MM.1S (cell line): ENCODE results near the gene MSLN.

ENCODE experiments used
- DNase-seq: peaks from one replicate; pipeline ENCODE4 v3.0.0-alpha.2; 2015
- H2AFZ ChIP-seq: fragments of 300-600 bp; sonication (generic); 2 replicates; pipeline ENCODE4 v1.6.0; 2016; ENCODE audit warnings: antibody characterized with exemption, low read length
- H3F3A ChIP-seq: fragments of 300-600 bp; sonication (generic); 2 replicates; pipeline ENCODE4 v1.6.1; 2016; ENCODE audit warnings: mild to moderate bottlenecking, antibody characterized with exemption, low read length, moderate library complexity, mixed read lengths; ENCODE audit not compliant: insufficient read depth
- H3K27ac ChIP-seq: fragments of 300-600 bp; sonication (generic); 2 replicates; pipeline ENCODE4 v1.5.1; 2016; ENCODE audit warnings: mild to moderate bottlenecking, low read length
- H3K27me3 ChIP-seq: fragments of 300-600 bp; sonication (generic); replicated peaks from 2 replicates; pipeline ENCODE4 v1.6.0; 2016; ENCODE audit warnings: low read length; ENCODE audit not compliant: insufficient read depth
- H3K36me3 ChIP-seq: fragments of 300-600 bp; sonication (generic); replicated peaks from 2 replicates; pipeline ENCODE4 v1.6.1; 2016; ENCODE audit warnings: mild to moderate bottlenecking, low read length, mixed read lengths; ENCODE audit not compliant: insufficient read depth
- H3K4me1 ChIP-seq: fragments of 300-600 bp; sonication (generic); 2 replicates; pipeline ENCODE4 v1.6.1; 2016; ENCODE audit warnings: low read length, mixed read lengths
- H3K4me2 ChIP-seq: fragments of 300-600 bp; sonication (generic); 2 replicates; pipeline ENCODE4 v1.6.0; 2016; ENCODE audit warnings: low read depth, low read length
- H3K4me3 ChIP-seq: fragments of 300-600 bp; sonication (generic); 2 replicates; pipeline ENCODE4 v1.5.1; 2016; ENCODE audit warnings: low read length, mixed read lengths
- H3K79me2 ChIP-seq: fragments of 300-600 bp; sonication (generic); 2 replicates; pipeline ENCODE4 v1.6.1; 2016; ENCODE audit warnings: mixed run types, low read length, mixed read lengths
- H3K9ac ChIP-seq: fragments of 300-600 bp; sonication (generic); 2 replicates; pipeline ENCODE4 v1.6.1; 2016; ENCODE audit warnings: low read length, mixed read lengths
- H3K9me2 ChIP-seq: fragments of 300-600 bp; sonication (generic); replicated peaks from 2 replicates; pipeline ENCODE4 v1.6.1; 2016; ENCODE audit warnings: mild to moderate bottlenecking, low read length, mixed read lengths; ENCODE audit not compliant: insufficient read depth
- H3K9me3 ChIP-seq: fragments of 300-600 bp; sonication (generic); replicated peaks from 2 replicates; pipeline ENCODE4 v1.6.1; 2016; ENCODE audit warnings: mild to moderate bottlenecking, low read length, mixed read lengths; ENCODE audit not compliant: insufficient read depth
- H4K20me1 ChIP-seq: fragments of 300-600 bp; sonication (generic); 2 replicates; pipeline ENCODE4 v1.6.1; 2016; ENCODE audit warnings: mild to moderate bottlenecking, low read length, moderate library complexity, mixed read lengths; ENCODE audit not compliant: insufficient read depth
- CTCF ChIP-seq: fragments of 300-600 bp; sonication (generic); IDR thresholded peaks from 2 replicates; pipeline ENCODE4 v1.5.1; 2016; ENCODE audit warnings: antibody characterized with exemption, low read length, mixed read lengths
- EZH2 ChIP-seq: fragments of 300-600 bp; sonication (generic); optimal IDR thresholded peaks from 2 replicates; pipeline ENCODE3; 2017; ENCODE audit warnings: low read depth, mild to moderate bottlenecking, antibody characterized with exemption, low read length, mixed read lengths
- EZH2phosphoT487 ChIP-seq: fragments of 300-600 bp; sonication (generic); IDR thresholded peaks from 2 replicates; pipeline ENCODE4 v1.6.1; 2018; ENCODE audit warnings: antibody characterized with exemption, low read length

The MSLN gene

GRCh38 chr16:728131-728889 lies 32.2 kb upstream of the MSLN start:
- Histone ChIP-seq H3K4me2 (peak overlapping the region; percentile 52), H3K9ac (no peak overlapping the region), H4K20me1 (no peaks in the 10 kb centered on the region)

GRCh38 chr16:728890-729744 lies 31.4 kb upstream of the MSLN start:
- Histone ChIP-seq H3K27me3 (no peaks in the 10 kb centered on the region), H3K9me3 (no peaks in the 10 kb centered on the region), H3K27ac (no peak overlapping the region), H3K9me2 (no peaks in the 10 kb centered on the region), H3K9ac (no peak overlapping the region), H3K36me3 (no peaks in the 10 kb centered on the region), H3K4me2 (no peak overlapping the region), H3K4me1 (no peaks in the 10 kb centered on the region; the same call in 1 of the 2 replicates), H4K20me1 (no peaks in the 10 kb centered on the region), H3K79me2 (no peaks in the 10 kb centered on the region), H2AFZ (no peak overlapping the region), H3F3A (peaks cover 13% of the 10 kb centered on the region; the same call in 1 of the 2 replicates), H3K4me3 (no peak overlapping the region)
- TF ChIP-seq EZH2 = no peak
- no peak for TF ChIP-seq EZH2phosphoT487
- no peak for TF ChIP-seq CTCF
- no peak for DNase-seq

More at GRCh38 chr16:728131-728889, 32.2 kb upstream of the MSLN start:
- Histone ChIP-seq H3K4me1 (no peaks in the 10 kb centered on the region; the same call in 1 of the 2 replicates), H3K4me3 (peak overlapping the region; percentile 36; the same call in 1 of the 2 replicates), H3K27ac (no peak overlapping the region), H2AFZ (no peak overlapping the region), H3K79me2 (no peaks in the 10 kb centered on the region), H3K9me2 (no peaks in the 10 kb centered on the region), H3K36me3 (no peaks in the 10 kb centered on the region), H3K27me3 (no peaks in the 10 kb centered on the region), H3K9me3 (no peaks in the 10 kb centered on the region), H3F3A (peaks cover 13% of the 10 kb centered on the region; the same call in 1 of the 2 replicates)
- DNase-seq = peak; percentile 93
- TF ChIP-seq CTCF = no peak
- TF ChIP-seq EZH2 = no peak

GRCh38 chr16:729768-730665 lies 30.5 kb upstream of the MSLN start:
- peaks cover 16% of the 10 kb centered on the region for H3F3A ChIP-seq

More at GRCh38 chr16:729768-730665, 30.5 kb upstream of the MSLN start:
- peaks cover 6% of the 10 kb centered on the region for H3K4me1 ChIP-seq
- no peaks in the 10 kb centered on the region for H3K9me2 ChIP-seq
- DNase-seq = no peak
- no peaks in the 10 kb centered on the region for H3K79me2 ChIP-seq
- no peaks in the 10 kb centered on the region for H3K9me3 ChIP-seq
- H3K9ac ChIP-seq = no peak overlapping the region
- no peaks in the 10 kb centered on the region for H3K27me3 ChIP-seq
- TF ChIP-seq EZH2phosphoT487 (no peak), EZH2 (no peak), CTCF (no peak)
- no peak overlapping the region for H2AFZ ChIP-seq
- no peak overlapping the region for H3K4me2 ChIP-seq
- H3K4me3 ChIP-seq = no peak overlapping the region
- no peaks in the 10 kb centered on the region for H3K36me3 ChIP-seq
- no peak overlapping the region for H3K27ac ChIP-seq
- H4K20me1 ChIP-seq = no peaks in the 10 kb centered on the region
